ENCODE results near the gene SLC25A53.

Gene SLC25A53, protein sequence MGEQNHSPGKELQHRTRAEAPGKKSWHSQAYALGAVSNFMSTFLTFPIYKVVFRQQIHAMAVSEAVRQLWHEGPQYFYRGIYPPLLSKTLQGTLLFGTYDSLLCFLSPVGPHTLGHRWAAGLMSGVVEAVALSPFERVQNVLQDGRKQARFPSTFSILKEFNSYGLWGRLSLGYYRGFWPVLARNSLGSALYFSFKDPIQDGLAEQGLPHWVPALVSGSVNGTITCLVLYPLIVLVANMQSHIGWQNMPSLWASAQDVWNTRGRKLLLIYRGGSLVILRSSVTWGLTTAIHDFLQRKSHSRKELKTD

GRCh38 chrX:104156630-104157529 is at the start of gene SLC25A53:
Gene SLC25A53 (minus strand): TSS chrX:104157009. CDS start chrX:104105257, 51,752 bp downstream.
- peak; percentile 66 for FAIRE-seq

DNA sequence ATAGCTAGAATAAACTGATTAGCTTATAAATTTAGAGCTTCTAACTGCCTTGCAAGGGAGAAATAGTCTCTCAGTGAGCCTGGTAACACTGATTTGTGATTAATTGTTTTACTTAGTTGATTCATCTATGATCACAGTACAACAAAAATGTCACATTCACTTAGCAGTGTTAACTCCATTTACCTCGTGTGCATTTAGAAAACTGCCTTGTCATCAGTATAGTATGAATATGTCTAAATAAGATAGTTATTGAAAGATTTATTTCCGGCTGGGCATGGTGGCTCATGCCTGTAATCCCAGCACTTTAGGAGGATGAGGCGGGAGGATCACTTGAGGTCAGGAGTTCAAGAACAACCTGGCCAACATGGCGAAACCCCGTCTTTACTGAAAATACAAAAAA is 48.7 kb upstream of the SLC25A53 start:
- no peak for FAIRE-seq

GRCh38 chrX:104195489-104196084 is 38.8 kb upstream of the SLC25A53 start:
- peak; percentile 97 for FAIRE-seq

GRCh38 chrX:104195013-104195412 is 38.2 kb upstream of the SLC25A53 start:
- FAIRE-seq: peak; percentile 5

DNA sequence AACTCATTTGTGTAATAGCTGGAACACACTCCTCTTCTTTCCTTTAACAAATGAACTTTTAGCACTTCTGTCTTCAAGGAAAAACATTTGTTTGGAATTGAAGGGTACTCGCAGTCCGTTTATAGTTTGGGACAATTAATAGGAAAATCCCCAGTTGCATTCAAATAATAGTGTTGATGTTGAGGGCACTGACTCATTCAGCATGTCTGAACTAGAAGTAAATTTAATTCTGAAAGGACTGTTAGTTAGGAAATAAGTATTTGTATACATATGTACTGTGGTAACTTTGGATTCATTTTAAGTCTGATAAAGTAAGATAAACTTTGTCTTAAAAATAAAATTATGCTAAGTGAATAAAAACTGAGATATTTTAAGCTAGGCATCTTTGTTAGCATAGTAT is 36.7 kb upstream of the SLC25A53 start:
- peak; percentile 95 for FAIRE-seq

DNA sequence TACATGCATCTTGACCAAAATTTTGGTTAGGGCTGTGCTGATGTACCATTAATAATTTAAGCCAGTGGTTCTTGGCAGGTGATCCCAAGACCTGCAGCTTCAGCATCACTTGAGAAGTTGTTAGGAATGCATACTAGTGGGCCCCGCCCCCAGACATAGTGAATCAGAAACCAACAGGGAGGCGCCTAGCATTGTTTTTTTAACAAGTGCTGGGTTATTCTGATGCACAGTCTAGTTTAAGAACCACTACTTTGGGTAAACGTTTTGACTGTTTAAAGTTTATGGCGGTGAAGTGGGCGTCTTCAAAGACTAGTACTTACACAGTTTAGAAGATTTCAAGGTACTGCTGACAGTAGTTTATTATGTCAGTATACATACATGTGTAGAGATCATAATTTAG is 33.0 kb upstream of the SLC25A53 start:
- no peak for FAIRE-seq

DNA sequence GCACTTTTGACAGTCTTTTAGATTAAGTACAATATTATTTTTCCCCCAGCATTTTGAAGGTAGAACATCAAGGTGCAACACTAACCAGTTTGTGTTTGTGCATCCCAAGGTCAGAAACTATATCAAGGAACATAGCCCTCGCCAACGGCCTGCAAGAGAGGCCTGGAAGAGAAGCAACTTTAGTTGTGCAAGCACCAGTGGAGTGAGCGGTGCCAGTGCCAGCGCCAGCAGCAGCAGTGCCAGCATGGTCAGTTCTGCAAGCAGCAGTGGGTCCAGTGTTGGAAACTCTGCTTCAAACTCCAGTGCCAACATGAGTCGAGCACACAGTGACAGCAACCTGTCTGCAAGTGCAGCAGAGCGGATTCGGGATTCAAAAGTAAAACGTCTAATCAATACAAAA is 31.1 kb upstream of the SLC25A53 start:
- FAIRE-seq: no peak

GRCh38 chrX:104183685-104184084 is 26.9 kb upstream of the SLC25A53 start:
- no peak for FAIRE-seq

GRCh38 chrX:104173841-104174240 is 17.0 kb upstream of the SLC25A53 start:
- no peak for FAIRE-seq

GRCh38 chrX:104172788-104173187 is 16.0 kb upstream of the SLC25A53 start:
- no peak for FAIRE-seq

GRCh38 chrX:104172121-104172520 is 15.3 kb upstream of the SLC25A53 start:
- no peak for FAIRE-seq

DNA sequence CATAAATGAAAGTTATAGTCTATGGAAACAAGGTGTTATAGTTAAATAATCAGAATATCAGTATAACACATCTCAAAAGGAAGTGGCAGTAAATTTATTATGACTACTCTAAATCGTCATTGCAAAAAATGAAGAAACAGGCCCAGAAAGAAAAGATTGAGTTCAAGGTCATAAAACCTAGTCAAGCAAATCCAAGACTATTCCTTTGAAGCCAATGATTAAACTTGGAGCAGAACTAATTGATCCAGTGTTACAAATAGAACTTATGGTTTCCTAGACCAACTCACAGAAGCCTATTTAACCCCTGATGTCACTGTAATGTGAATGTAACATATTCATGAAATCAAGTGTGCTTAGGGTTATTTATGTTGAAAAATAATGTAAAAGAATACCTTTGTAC is 11.3 kb upstream of the SLC25A53 start:
- no peak for FAIRE-seq

DNA sequence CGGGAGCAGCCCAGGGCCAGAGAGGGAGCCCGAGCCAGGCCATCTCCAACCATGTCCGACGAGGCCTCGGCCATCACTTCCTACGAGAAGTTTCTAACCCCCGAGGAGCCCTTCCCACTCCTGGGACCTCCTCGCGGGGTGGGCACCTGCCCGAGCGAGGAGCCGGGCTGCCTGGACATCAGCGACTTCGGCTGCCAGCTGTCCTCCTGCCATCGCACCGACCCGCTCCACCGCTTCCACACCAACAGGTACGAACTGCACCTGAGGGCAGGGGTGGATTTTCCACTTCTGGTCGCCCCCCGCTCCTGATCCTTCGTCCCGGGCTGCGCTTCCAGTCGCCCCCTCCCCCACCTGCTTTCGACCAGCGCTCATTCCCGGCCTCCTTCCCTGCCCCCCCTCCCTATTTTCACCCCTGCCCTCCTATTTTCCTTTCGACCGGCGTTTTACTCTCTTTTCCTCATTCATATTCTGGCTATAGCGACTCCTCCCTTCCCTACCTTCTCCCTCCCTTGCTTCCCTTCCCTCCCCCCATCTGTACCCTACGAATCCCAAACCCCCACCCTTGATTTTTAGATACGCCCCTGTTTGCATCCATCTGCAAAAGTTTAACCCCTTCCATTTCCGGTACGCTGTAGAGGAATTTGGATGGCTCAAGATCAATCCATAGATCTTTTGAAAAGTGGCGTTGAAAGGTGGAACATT is 10.1 kb upstream of the SLC25A53 start:
- FAIRE-seq: no peak

DNA sequence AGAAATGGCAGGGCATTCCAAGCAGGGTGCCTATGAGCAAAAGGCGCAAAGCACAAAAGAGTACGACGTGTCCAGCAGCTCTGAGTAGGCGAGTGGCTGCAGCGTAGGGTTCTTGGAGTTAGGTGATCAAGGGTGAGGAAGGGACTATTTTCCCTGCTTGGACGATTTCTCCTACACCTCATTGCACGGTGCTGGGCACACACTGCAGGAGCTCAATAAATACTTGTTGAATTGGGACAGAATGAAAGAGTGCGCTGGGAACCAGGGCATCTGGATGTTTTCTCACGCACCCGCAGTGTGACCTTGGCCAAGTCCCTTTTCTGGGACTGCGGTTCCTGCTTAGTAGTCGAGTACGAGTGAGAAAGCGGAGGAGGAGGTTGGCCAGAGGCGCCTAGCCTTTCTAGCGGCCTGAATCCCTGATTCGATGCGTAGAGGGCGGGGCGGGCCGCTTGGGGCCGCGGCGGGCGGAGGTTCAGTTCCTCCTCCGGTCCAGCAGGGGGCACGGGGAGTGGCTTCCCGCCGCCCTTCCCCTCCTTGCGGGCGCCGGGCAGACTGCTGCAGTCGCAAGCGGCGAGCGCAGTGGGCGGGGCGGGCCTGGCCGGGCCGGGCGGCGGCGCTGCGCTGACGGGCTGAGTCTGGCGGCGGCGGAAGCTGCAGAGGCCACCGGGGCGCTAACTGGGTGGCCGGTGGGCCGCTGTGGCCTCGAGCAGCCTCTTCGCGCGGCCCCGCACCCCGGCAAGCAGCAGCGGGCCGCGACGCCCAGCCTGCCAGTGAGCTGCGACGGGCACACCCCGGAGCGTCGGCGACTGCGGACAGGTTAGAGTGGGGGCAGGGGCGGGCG is 9.3 kb upstream of the SLC25A53 start, which contains the start of gene FAM199X:
Gene FAM199X, plus strand, starts transcription at position 560 of the 841 bp plus-strand sequence. CDS start 333 bp downstream, outside the sequence.
- no peak for FAIRE-seq

DNA sequence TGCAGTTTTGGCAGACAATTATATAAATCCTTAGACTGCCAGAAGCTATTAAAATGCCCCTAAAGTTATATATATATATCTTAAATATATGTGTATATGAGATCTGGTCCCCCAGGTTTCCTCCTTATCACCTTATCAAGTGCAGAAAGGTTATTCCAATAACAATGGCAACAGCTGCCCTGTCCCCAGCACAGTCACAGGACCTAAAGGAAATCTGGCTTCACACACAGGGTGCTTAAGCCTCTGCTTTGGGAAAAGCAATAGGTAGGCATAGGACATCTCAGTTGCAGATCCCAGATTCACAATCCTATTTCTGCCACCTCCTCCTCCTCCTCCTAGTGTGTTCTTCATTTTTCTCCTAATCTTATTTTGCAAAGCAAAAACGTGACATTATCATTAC is 5.8 kb downstream of the SLC25A53 start:
- no peak for FAIRE-seq

- no peak for FAIRE-seq
Measured at GRCh38 chrX:104141087-104141760, 15.6 kb downstream of the SLC25A53 start.

GRCh38 chrX:104137496-104137895 is 19.3 kb downstream of the SLC25A53 start:
- no peak for FAIRE-seq

GRCh38 chrX:104136241-104137019 is 20.4 kb downstream of the SLC25A53 start:
- peak; percentile 24 for FAIRE-seq

GRCh38 chrX:104135677-104136076 is 21.1 kb downstream of the SLC25A53 start:
- no peak for FAIRE-seq

DNA sequence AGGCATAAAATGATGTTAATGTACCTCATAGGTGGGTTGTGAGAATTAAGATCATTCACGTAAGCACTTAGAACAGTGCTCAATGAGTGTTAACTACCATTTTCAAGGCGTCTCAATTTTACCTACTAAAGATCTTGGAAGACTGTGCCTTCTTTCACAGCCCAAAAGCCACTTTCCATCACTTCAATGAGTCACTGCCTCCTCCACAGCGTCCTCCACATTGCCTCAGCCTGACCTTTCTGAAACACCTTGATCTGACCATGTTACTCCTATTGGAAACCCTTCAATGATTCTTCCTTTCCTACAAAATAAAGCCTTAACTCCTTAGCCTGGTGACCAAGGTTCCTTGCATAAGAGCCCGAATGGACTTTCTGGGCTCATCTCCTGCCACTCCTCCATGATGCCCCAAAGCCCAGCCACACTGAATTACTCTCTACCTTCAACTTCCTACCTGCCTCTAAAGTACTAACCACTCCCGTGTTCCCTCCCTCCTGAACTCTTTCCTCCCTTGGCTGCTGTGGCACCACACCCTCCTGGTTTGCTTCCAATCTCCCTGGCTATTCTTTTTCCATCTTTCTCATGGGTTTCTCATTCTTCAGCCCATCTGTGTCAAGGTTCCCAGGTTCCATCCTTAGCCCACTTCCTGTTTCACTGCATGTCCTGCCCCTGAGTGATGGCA is 22.1 kb downstream of the SLC25A53 start:
- no peak for FAIRE-seq
